Right renal pelvis (tissue), 4 donors: ENCODE data around the gene DOCK6. TPM values are rescaled to one million over a fixed set of nuclear protein-coding genes. Genes with fewer than 3 reads are reported as not detected.

Experiments
- DNase-seq, 4 donors: peaks; one replicate each; pipeline ENCODE4 v3.0.0-alpha.2; 2013; ENCODE audit warnings: low read depth in 4 of 4, low spot score in 3 of 4, missing footprints in 1 of 4
- polyA plus RNA-seq, 4 donors: library from polyadenylated mRNA; unstranded; fragments of 120-200 nt; gene quantifications; one replicate each; pipeline ENCODE4 v1.2.1, GENCODE V29; 2013; ENCODE audit not compliant: insufficient read length in 4 of 4

DOCK6 gene
- polyA plus RNA-seq, 4 donors, result 39.1 to 48.9 (median 45.9) TPM

DNA sequence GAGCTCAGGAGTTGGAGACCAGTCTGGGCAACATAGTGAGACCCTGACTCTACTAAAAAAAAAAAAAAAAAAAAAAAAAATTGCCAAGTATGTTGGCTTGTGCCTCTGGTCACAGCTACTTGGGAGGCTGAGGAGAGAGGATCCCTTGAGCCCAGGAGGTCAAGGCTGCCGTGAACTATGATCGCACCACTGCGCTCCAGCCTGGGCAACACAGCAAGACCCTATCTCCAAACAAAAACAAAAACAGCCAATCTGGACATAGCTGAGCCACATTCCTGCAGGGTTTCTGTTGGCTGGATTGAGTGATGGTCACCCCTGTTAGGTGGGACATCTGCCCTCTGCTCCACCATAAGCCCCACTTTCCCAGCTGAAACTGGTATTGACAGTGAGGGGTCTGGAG, 36.5 kb downstream of the DOCK6 start:
- DNase-seq, result no peak

- DNase-seq, result no peak
These were observed 37.2 kb downstream of the DOCK6 start for GRCh38 chr19:11225172-11225571.

GRCh38 chr19:11224429-11224828, 37.9 kb downstream of the DOCK6 start:
- DNase-seq, result no peak

GRCh38 chr19:11223200-11223599, 39.1 kb downstream of the DOCK6 start:
- DNase-seq, result no peak

DNA sequence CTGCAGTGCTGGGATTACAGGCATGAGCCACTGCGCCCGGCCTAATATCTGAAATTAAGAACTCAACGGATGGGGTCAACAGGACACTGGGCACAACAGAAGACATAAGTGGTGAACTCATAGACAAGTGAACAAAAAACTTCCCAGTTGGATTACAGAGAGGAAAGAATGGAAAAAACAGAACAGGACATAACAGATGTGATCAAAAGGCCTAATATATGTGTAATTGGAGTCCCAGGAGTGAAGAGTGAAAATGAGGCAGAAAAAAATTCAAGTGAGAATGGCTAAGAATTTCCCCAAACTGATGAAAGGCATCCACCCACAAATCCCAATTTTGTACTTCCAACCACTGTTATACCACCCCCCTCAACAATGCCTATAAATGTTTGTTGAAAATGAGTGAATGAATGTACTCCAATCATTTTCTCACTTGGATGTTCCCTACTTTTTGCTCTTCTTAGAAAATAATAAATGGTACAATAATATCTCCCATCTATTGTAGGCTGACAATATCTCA, 41.2 kb downstream of the DOCK6 start:
- no peak for DNase-seq

GRCh38 chr19:11214387-11214786, 47.9 kb downstream of the DOCK6 start:
- DNase-seq, result no peak

- no peak for DNase-seq
These were observed 51.7 kb downstream of the DOCK6 start for GRCh38 chr19:11210656-11210928.

- DNase-seq, result no peak
These were observed 52.3 kb downstream of the DOCK6 start for GRCh38 chr19:11209839-11210655.

GRCh38 chr19:11208561-11209471, 53.5 kb downstream of the DOCK6 start:
- no peak for DNase-seq

DNA sequence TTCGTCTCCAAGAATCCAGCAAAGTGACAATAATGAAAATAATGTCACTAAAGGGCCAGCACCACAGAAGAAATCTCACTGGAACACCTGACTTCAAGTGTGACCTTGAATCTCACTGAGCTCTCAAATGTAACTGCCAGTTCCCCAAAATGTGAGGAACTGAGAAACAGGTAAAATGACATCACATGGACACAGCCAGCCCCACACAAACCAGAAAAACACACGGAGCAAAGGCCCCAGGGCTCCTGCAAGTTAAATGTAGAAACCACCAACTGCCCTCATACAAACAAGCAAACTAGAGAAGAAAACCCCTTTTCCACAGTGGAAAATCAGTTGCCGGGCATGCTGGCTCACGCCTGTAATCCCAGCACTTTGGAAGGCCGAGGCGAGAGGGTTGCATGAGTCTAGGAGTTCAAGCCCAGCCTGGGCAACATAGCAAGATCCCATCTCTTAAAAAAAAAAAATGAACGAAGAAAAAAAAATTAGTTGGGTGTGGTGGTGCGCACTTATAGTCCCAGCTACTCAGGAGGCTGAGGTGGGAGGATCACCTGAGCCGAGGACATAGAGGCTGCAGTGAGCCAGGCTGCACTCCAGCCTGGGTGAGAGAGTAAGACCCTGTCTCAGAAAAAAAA, 56.3 kb downstream of the DOCK6 start:
- no peak for DNase-seq

DNA sequence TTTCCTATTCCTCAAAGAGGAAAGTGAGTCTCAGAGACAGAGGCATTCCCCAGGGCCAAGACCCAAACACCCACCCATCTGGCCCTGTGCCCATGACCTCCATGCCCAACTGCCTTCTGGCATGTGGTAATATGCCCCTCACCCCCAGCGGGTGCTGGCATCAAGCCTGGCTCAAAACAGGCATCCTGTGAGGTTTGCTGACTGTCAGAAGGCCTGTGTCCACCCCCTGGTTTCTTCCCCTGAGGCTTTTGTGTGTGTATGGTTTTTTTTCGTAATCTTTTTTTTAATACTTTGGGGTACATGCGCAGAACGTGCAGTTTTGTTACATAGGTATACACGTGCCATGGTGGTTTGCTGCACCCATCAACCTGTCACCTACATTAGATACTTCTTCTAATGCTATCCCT, 57.4 kb downstream of the DOCK6 start:
- no peak for DNase-seq

- no peak for DNase-seq
These were observed 58.2 kb downstream of the DOCK6 start for GRCh38 chr19:11204076-11204602.

- DNase-seq, result peak in 1 of 4 donors; percentile 29
These were observed 58.9 kb downstream of the DOCK6 start for GRCh38 chr19:11203194-11204075.

DNA sequence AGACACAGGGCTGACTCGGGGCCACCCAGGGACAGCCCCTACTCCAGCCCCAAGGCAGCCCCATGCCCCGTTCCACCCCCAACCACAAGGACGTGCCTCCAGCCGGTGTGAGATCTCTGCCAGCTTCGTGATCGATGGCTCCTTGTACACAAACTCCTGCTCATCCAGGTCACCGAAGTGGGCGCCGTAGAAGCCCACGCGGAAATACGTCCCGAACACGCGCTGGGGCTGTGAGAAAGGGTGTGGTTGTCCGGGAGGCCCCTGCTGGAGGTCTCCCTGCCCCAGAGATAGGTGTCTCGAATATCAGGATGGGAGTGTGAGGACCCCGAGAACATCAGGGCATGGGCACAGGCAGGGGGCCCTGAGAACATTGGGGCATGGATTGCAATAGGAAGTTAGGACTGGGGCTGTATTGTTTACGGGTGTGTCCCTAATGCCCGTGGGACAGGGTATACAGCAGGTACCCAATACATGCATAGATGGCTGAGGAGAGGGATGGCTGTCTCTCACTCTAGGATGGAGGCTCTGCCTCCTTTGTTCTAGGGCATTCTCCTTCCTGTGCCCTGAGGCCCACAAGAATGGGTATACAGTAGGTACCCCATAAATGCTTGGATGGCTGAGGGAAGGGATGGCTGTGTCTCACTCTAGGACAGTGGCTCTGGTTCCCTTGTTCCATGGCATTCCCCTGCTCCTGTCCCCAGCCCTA, 59.7 kb downstream of the DOCK6 start:
- no peak for DNase-seq

DNA sequence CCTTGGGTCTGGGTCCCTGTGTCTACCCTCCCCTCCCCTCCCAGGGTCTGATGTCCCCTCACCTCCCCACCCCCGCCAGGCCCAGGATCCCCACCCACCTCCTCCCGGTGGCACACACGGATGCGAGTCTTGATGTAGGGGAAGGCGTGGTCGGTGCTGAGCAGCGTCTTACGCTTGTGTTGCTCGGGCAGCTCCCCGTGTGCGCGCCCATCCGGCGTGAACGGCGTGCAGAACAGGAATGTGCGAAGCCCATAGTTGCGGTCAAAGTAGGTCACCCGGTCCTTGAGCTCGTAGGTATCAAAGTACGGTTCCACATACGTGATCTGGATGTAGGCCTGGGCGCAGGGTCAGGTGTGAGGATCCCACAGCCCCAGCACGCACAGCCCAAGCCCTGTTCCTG, 60.5 kb downstream of the DOCK6 start:
- no peak for DNase-seq

DNA sequence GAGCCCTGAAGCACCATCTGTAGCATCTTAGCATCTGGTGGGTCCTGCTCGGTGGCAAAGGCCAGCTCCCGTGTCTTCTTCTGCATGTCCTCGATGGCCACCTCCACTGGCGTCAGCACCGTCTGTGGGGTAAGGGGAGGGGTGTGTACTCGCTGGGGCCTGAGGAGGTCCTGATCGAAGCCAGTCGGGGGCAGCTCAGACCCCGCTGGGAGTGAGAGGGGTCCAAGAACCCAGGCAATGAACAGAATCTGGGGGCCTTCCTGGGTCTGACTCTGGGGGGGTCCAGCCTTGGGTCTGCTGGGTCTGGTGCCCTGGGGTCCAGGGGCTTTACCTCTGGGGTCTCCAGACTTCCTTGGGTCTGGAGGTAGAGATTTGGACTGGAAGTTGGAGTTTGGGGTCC, 61.4 kb downstream of the DOCK6 start:
- DNase-seq, result no peak

GRCh38 chr19:11200015-11200574, 62.2 kb downstream of the DOCK6 start:
- no peak for DNase-seq

GRCh38 chr19:11199517-11199916, 62.8 kb downstream of the DOCK6 start:
- DNase-seq, result no peak
